K562 (cell line): Measurements from ENCODE around the gene PCSK5. TPM values are rescaled to one million over a fixed set of nuclear protein-coding genes. Genes with fewer than 3 reads are reported as not detected.

ENCODE experiments used
- ATAC-seq: fragments of 200-7000 bp; cut with Tn5 transposase; 3 replicates; pipeline ENCODE4 v1.9.1; 2020; ENCODE audit warnings: moderate library complexity
- BruUV-seq: library from RNA; stranded (reverse); fragments of 400-500 nt; replicated peaks from 2 replicates; lab custom pipeline; 2021; lab: Mats Ljungman, UMichigan
- CTCF ChIA-PET: fragments of 300-600 bp; formaldehyde crosslinking; extraction: SDS; loops from one replicate; lab custom pipeline; 2021; ENCODE audit warnings: low intra/inter-chr PET ratio; lab: Yijun Ruan, JAX
- POLR2A ChIA-PET: fragments of 300-600, 350-650 bp; sonication (Branson Sonifier 250); formaldehyde crosslinking; extraction: SDS; loops from one replicate; lab custom pipeline; 2021; ENCODE audit warnings: antibody characterized with exemption, inconsistent platforms; lab: Yijun Ruan, JAX
- DNase-seq, 4 experiments: peaks; one replicate each; pipeline versions ENCODE4 v3.0.0 to v3.0.0-alpha.2; 2011 to 2018; ENCODE audit warnings: low spot score in 3 of 4, mixed read lengths in 3 of 4; ENCODE audit errors: extremely low read depth in 1 of 4
- FAIRE-seq: peaks from 2 replicates; lab custom pipeline; 2011; peaks lifted over from hg19 to GRCh38; lab: Jason Lieb, UNC
- H2AFZ ChIP-seq: 2 replicates; pipeline ENCODE4 v1.6.0; 2011; ENCODE audit warnings: low read depth, low read length, control low read depth, inconsistent platforms
- H3K27ac ChIP-seq: fragments of 200-600 bp; 3 replicates; pipeline ENCODE4 v1.8.0; 2011; ENCODE audit warnings: low read depth, mild to moderate bottlenecking, control low read depth, inconsistent platforms, low read length, moderate library complexity, mixed read lengths; ENCODE audit errors: extremely low read depth
- H3K27me3 ChIP-seq, 2 experiments: fragments of 300-600 bp in 1 of 2; 2 replicates in 1 of 2; 3 replicates in 1 of 2; pipeline versions ENCODE4 v1.6.0 to v1.8.0; 2011; ENCODE audit warnings: inconsistent platforms in 2 of 2, low read length in 2 of 2, mild to moderate bottlenecking in 1 of 2, mixed read lengths in 1 of 2, moderate library complexity in 1 of 2; ENCODE audit not compliant: control insufficient read depth in 2 of 2, insufficient read depth in 2 of 2
- H3K36me3 ChIP-seq: fragments of 300-600 bp; 3 replicates; pipeline ENCODE4 v1.8.0; 2011; ENCODE audit warnings: mild to moderate bottlenecking, low read length, inconsistent platforms; ENCODE audit not compliant: control insufficient read depth, insufficient read depth
- H3K4me1 ChIP-seq, 2 experiments: fragments of 200-600 bp in 1 of 2; replicated peaks in 1 of 2; 2 replicates in 1 of 2; 3 replicates in 1 of 2; pipeline versions ENCODE4 v1.5.1 to v1.8.0; 2011; ENCODE audit warnings: inconsistent platforms in 2 of 2, low read length in 2 of 2, mild to moderate bottlenecking in 1 of 2, mixed read lengths in 1 of 2, moderate library complexity in 1 of 2; ENCODE audit not compliant: control insufficient read depth in 2 of 2, insufficient read depth in 2 of 2
- H3K4me2 ChIP-seq: 2 replicates; pipeline ENCODE4 v1.6.1; 2011; ENCODE audit warnings: low read length, control low read depth, inconsistent platforms, mixed read lengths; ENCODE audit not compliant: insufficient read depth
- H3K4me3 ChIP-seq: fragments of 200-600 bp; sonication (generic), shearing (Covaris generic); 2 replicates; pipeline ENCODE4 v1.5.1; 2016; ENCODE audit warnings: control low read depth, inconsistent platforms
- H3K79me2 ChIP-seq: fragments of 200-600 bp; 3 replicates; pipeline ENCODE4 v1.8.0; 2011; ENCODE audit warnings: low read length, inconsistent platforms; ENCODE audit not compliant: control insufficient read depth, insufficient read depth
- H3K9ac ChIP-seq, 2 experiments: 2 replicates each; pipeline versions ENCODE4 v1.6.0 to v1.6.1; 2011; ENCODE audit warnings: low read depth in 2 of 2, low read length in 2 of 2, control low read depth in 1 of 2, inconsistent platforms in 1 of 2, mild to moderate bottlenecking in 1 of 2, mixed read lengths in 1 of 2; ENCODE audit not compliant: insufficient read depth in 1 of 2
- H3K9me1 ChIP-seq: one replicate; pipeline ENCODE4 v1.6.0; 2011; ENCODE audit warnings: inconsistent platforms, mild to moderate bottlenecking, low read length, moderate library complexity; ENCODE audit not compliant: control insufficient read depth, insufficient read depth
- H3K9me3 ChIP-seq: replicated peaks from 2 replicates; pipeline ENCODE4 v1.5.1; 2011; ENCODE audit warnings: low read depth, low read length, inconsistent platforms; ENCODE audit not compliant: control insufficient read depth, insufficient read depth
- H4K20me1 ChIP-seq: replicated peaks from 2 replicates; pipeline ENCODE4 v1.6.1; 2011; ENCODE audit warnings: low read length, inconsistent platforms, mixed read lengths; ENCODE audit not compliant: control insufficient read depth, insufficient read depth
- HNRNPH1 ChIP-seq: fragments of 200-400 bp; formaldehyde crosslinking; optimal IDR thresholded peaks from 2 replicates; pipeline ENCODE3; 2017; ENCODE audit warnings: low read depth, mild to moderate bottlenecking, low read length, moderate library complexity
- ZNF316 ChIP-seq: fragments of 450-650 bp; IDR thresholded peaks from 2 replicates; pipeline ENCODE4 v1.6.1; 2016
- WGBS: fragments of 100-300 bp; shearing (Covaris generic); methylation state at CpG from one replicate; pipeline ENCODE4 v1.1.6; 2016; ENCODE audit warnings: low coverage, mixed read lengths; ENCODE audit not compliant: insufficient coverage; ENCODE audit errors: missing lambda C conversion rate; 5-methylcytosine and 5-hydroxymethylcytosine counted together
- in situ Hi-C: fragments of 300-500 bp; cut with MboI; formaldehyde crosslinking; loops from 4 replicates; pipeline ENCODE4 v1.15.0; 2018; ENCODE audit warnings: inconsistent platforms, mixed read lengths
- intact Hi-C: fragments of 100-400 bp; cut with micrococcal nuclease; formaldehyde crosslinking; loops from 2 replicates; pipeline ENCODE4 v1.14.2; 2022
- polyA plus RNA-seq, 8 experiments: library from polyadenylated mRNA; depleted of rRNA in 4 of 8; stranded (reverse) in 5 of 8; unstranded in 3 of 8; fragments of >200 nt; fragmentation: Nextera tagmentation in 2 of 8; fragmentation: Illumina TruSeq in 1 of 8; extraction: Ambion mirVana in 2 of 8; extraction: Trizol in 1 of 8; gene quantifications; 2 replicates each; pipeline versions ENCODE4 v1.2.1 to v1.2.3, GENCODE V29; 2011 to 2014; ENCODE audit warnings: inconsistent platforms in 1 of 8, missing spikeins in 1 of 8
- total RNA-seq, 7 experiments: library from RNA; depleted of rRNA in 6 of 7; stranded (reverse); fragments of >200 nt in 6 of 7; fragmentation: Illumina TruSeq in 2 of 7; extraction: Trizol in 2 of 7; gene quantifications; 2 replicates each; pipeline versions ENCODE4 v1.2.1 to v1.2.3, GENCODE V29; 2011 to 2021; ENCODE audit warnings: low replicate concordance in 1 of 7
- TF ChIP-seq, protein P1 (sequence below): fragments of 450-650 bp; formaldehyde crosslinking; IDR thresholded peaks from 2 replicates; pipeline ENCODE4 v1.4.0; 2020; ENCODE audit warnings: mild to moderate bottlenecking, moderate library complexity
- TF ChIP-seq, protein P2 (sequence below), 2 experiments: fragments of 450-650 bp; conservative IDR thresholded peaks; 2 replicates each; pipeline ENCODE4 v1.6.1; 2017; ENCODE audit warnings: mild to moderate bottlenecking in 2 of 2, moderate library complexity in 2 of 2

PCSK5 gene
- total and polyA plus RNA-seq, 9 of the 15 experiments (the other 6 are each of a cell fraction or from before 2014, with no cell fraction given), result not detected

DNA sequence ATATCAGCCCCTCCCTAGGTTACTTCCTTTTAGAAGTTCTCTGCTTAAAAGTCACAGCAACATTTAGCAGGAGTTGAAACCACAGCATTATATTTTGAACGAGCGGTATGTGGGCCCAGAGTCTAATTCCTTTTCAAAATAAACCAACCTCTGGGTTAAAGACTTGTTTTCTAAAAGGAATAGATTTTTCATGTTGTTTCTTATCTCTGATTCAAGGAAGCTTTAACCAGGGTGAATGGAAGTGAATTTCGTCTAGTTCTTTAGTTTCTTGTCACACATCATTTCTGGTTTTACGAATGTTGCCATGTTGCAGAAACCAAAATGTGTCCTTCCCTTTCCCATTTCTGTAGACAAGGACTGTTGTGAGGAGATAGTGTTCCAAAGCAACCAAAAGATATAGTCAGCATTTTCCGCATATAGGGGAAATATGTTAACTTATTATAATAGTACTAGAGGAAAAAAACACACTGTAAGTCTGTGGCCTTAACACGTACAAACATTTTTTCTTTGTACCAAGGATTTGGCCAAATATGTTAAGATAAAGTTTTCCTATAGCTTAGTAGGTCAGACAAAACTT lies 142.4 kb downstream of the PCSK5 start:
- WGBS, result 0% methylated on average over 6 of the region's 6 CpGs
- BruUV-seq, result no TSS peak
- no peaks in the 10 kb centered on the region for H3K36me3 ChIP-seq
- in situ Hi-C loops (no loop called here), intact Hi-C loops (loop anchor here (10.0 kb wide), 1 partner anchor 62 kb away; no protein-coding TSS in a partner anchor)
- FAIRE-seq (no peak), DNase-seq (no peak), ATAC-seq (no peak)
- no peaks in the 10 kb centered on the region for H3K4me1 ChIP-seq
- ChIA-PET POLR2A (no interaction called here), CTCF (no interaction called here)
- TF ChIP-seq HNRNPH1 (no peak), ZNF316 (peak; percentile 23; the same call in 1 of the 2 replicates)
- TF ChIP-seq, protein P1, sequence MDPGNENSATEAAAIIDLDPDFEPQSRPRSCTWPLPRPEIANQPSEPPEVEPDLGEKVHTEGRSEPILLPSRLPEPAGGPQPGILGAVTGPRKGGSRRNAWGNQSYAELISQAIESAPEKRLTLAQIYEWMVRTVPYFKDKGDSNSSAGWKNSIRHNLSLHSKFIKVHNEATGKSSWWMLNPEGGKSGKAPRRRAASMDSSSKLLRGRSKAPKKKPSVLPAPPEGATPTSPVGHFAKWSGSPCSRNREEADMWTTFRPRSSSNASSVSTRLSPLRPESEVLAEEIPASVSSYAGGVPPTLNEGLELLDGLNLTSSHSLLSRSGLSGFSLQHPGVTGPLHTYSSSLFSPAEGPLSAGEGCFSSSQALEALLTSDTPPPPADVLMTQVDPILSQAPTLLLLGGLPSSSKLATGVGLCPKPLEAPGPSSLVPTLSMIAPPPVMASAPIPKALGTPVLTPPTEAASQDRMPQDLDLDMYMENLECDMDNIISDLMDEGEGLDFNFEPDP, result no peak
- TF ChIP-seq, protein P2, sequence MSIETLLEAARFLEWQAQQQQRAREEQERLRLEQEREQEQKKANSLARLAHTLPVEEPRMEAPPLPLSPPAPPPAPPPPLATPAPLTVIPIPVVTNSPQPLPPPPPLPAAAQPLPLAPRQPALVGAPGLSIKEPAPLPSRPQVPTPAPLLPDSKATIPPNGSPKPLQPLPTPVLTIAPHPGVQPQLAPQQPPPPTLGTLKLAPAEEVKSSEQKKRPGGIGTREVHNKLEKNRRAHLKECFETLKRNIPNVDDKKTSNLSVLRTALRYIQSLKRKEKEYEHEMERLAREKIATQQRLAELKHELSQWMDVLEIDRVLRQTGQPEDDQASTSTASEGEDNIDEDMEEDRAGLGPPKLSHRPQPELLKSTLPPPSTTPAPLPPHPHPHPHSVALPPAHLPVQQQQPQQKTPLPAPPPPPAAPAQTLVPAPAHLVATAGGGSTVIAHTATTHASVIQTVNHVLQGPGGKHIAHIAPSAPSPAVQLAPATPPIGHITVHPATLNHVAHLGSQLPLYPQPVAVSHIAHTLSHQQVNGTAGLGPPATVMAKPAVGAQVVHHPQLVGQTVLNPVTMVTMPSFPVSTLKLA (conservative IDR thresholded peaks at IDR 0.05), result no peak
- no peaks in the 10 kb centered on the region for H3K9me1 ChIP-seq
- H3K27ac ChIP-seq, result no peak overlapping the region
- no peaks in the 10 kb centered on the region for H3K27me3 ChIP-seq
- H4K20me1 ChIP-seq, result no peaks in the 10 kb centered on the region
- H2AFZ ChIP-seq, result no peak overlapping the region
- H3K79me2 ChIP-seq, result no peaks in the 10 kb centered on the region
- H3K4me3 ChIP-seq, result no peak overlapping the region
- H3K9ac ChIP-seq, result no peak overlapping the region
- H3K4me2 ChIP-seq, result no peak overlapping the region
- no peaks in the 10 kb centered on the region for H3K9me3 ChIP-seq
